ENCODE results near the gene HTR4. TPM values are rescaled to one million over a fixed set of nuclear protein-coding genes. Genes with fewer than 3 reads are reported as not detected.
"Not testable (repeated sequence)": the region's sequence is repeated elsewhere in the genome, so short reads cannot be mapped to it uniquely, and the experiment has no call there.

The HTR4 gene
- total and polyA plus RNA-seq, 5 donors, result 1.3 to 9.1 (median 8.2) TPM

DNA sequence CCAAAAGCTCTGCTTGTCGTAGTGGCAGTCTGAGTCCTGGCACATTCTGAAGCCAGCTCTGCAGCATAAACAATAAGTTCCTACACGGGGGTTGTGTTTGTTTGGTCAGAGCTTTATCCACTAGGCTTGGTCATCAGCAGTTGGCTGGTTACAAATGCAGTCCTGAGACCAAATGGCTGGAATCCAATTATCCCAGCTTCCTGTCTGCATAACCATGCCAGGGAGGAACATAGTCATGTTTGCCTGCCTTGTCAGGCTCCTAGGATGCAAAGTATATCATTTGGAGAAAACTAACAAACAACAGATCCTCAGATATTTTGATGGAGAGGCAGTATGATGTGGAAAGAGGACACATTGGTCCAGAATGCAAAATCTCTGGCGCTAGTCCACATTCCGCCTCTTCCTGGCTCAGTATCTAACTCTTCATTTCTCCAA, 184.8 kb downstream of the HTR4 start:
- no peaks in the 10 kb centered on the region for H3K4me1 ChIP-seq (ENCODE audit: control insufficient read depth, insufficient read depth, low read length)
- intact Hi-C loops (cut with DNase I), result no loop called here
- H3K4me3 ChIP-seq (ENCODE audit: low read length), result no peak overlapping the region
- ATAC-seq, result peak; percentile 81
- H3K27ac ChIP-seq (ENCODE audit: low read length), result peak overlapping the region; percentile 90
- H3K27me3 ChIP-seq (ENCODE audit: control insufficient read depth, insufficient read depth), result no peaks in the 10 kb centered on the region
- WGBS, result 35% methylated on average over 4 of the region's 4 CpGs
- DNase-seq, result peak; percentile 56 to 71 (median 60)
- H3K9me3 ChIP-seq (ENCODE audit: control insufficient read depth, low read length), result no peaks in the 10 kb centered on the region

DNA sequence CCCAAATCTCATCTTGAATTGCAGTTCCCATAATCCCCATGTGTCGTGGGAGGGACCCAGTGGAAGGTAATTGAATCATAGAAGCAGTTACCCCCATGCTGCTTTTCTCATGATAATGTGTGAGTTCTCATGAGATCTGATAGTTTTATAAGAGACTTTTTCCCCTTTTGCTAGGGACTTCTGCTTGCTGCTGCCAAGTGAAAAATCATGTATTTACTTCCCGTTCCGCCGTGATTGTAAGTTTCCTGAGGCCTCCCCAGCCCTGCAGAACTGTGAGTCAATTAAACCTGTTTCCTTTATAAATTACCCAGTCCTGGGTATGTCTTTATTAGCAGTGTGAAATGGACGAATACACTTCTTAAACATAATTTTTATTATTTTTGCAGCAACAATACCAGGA, 185.6 kb downstream of the HTR4 start:
- intact Hi-C loops (cut with DNase I); H3K9me3 ChIP-seq (ENCODE audit: control insufficient read depth, low read length); ATAC-seq; H3K4me1 ChIP-seq (ENCODE audit: control insufficient read depth, insufficient read depth, low read length); H3K4me3 ChIP-seq (ENCODE audit: low read length); DNase-seq; H3K27me3 ChIP-seq (ENCODE audit: control insufficient read depth, insufficient read depth): not testable (repeated sequence)
- H3K27ac ChIP-seq (ENCODE audit: low read length), result peak overlapping the region; percentile 43
- WGBS, result 69% methylated on average over 5 of the region's 5 CpGs

DNA sequence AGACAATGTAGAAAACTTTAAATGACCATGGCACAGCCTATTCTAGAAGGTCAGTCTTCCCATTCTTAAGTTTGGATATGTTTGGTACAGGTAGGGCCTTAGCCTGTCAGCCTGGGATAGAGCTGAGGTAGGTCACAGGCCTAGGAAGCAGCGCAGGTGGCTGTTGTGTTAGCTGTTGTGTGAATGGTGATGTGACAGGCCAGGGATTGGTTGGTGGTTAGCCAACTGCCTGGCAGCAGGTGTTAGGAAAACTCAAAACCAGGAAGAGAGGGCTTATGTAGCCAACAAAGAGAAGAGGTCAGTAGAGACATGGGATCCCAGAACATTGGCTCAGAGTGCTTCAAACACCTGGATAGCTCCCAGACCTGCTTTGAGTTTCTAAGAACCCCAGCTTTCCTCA, 186.4 kb downstream of the HTR4 start:
- 96% methylated on average over 1 of the region's 1 CpG for WGBS
- Histone ChIP-seq H3K9me3 (ENCODE audit: control insufficient read depth, low read length) (no peaks in the 10 kb centered on the region), H3K27me3 (ENCODE audit: control insufficient read depth, insufficient read depth) (no peaks in the 10 kb centered on the region), H3K4me3 (ENCODE audit: low read length) (no peak overlapping the region), H3K27ac (ENCODE audit: low read length) (peak overlapping the region; percentile 47), H3K4me1 (ENCODE audit: control insufficient read depth, insufficient read depth, low read length) (no peaks in the 10 kb centered on the region)
- intact Hi-C loops (cut with DNase I), result no loop called here
- DNase-seq, result no peak
- no peak for ATAC-seq

DNA sequence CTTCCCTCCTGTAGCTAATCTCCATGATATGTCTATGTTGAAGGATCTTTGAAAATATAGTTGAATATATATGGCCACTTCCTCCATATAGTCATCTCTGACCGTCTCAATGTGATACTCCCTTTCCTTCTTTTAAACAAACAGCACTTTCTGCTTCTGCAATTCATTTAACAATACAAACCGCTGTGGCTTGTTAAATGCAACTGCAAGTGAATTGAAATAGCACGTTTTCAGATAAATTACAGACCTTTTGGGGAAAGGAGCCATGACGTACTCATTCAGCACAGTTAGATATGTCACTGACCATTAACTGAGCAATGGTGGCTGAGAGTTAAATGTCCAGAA, 188.1 kb downstream of the HTR4 start:
- no peak for ATAC-seq
- no peak overlapping the region for H3K27ac ChIP-seq (ENCODE audit: low read length)

DNA sequence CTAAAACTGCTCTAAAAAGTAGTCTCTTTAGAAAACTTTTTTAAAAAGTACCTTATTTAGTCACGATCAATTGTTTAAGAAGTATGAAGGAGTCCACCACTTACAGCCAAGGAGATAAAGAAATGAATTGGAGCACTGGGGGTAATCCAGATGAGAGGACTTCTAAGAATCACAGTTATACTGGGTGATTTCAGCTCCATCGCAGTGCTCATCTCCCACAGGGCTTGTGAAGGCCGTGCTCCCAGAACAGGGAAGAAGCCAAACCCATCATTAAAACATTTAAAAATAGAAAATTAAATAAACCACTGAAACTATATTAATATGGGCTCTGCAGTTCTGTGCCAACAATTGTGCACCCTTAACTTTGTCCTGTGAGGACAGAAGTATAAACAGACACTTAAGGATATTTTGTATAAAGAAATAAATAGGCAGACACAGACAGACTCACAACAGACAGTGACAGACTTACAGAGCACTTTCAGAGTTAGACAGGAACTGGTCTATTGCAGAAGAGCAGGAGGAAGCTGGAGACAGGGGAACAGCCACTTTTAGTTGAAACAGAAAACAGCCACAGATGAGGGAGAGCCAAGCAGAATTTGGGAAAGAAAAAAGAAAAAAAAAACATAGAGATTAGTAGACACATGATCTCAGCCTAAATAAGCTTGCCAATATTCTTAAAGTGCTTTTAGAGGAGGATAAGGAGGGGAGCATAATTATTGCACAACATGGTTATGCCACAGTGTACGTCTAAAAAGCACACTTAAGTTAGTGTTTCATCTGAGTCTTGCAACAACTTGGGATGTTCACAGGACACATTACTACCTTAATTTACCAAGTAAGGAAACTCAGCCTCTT, 188.7 kb downstream of the HTR4 start:
- intact Hi-C loops (cut with DNase I), result no loop called here
- peak in 1 of 3 donors; percentile 47 for DNase-seq
- 45% methylated on average over 4 of the region's 4 CpGs for WGBS
- Histone ChIP-seq H3K4me3 (ENCODE audit: low read length) (no peak overlapping the region), H3K9me3 (ENCODE audit: control insufficient read depth, low read length) (no peaks in the 10 kb centered on the region), H3K27ac (ENCODE audit: low read length) (no peak overlapping the region), H3K4me1 (ENCODE audit: control insufficient read depth, insufficient read depth, low read length) (no peaks in the 10 kb centered on the region), H3K27me3 (ENCODE audit: control insufficient read depth, insufficient read depth) (no peaks in the 10 kb centered on the region)
- ATAC-seq, result peak; percentile 64 to 70

More for the DNA sequence above, 188.1 kb downstream of the HTR4 start:
- H3K4me3 ChIP-seq (ENCODE audit: low read length), result no peak overlapping the region
- H3K9me3 ChIP-seq (ENCODE audit: control insufficient read depth, low read length), result no peaks in the 10 kb centered on the region
- DNase-seq, result no peak
- H3K4me1 ChIP-seq (ENCODE audit: control insufficient read depth, insufficient read depth, low read length), result no peaks in the 10 kb centered on the region
- no peaks in the 10 kb centered on the region for H3K27me3 ChIP-seq (ENCODE audit: control insufficient read depth, insufficient read depth)
- intact Hi-C loops (cut with DNase I), result no loop called here
- 62% methylated on average over 4 of the region's 4 CpGs for WGBS

DNA sequence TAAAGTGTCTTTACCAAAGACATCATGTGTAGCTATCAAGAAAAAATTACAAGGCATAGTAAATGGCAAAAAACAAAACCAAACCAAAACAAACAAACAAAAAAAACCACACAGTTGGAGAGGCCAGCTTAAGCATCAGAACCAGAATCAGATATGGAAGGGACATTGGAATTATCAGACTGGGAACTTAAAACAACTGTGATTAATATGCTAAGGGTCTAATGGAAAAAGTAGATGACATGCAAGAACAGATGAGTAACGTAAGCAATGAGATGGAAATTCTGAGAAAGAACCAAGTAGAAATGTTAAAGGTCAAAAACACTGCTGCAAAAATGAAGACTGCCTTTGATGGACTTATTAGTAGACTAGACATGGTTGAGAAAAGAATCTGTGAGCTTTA, 194.7 kb downstream of the HTR4 start:
- H3K27me3 ChIP-seq (ENCODE audit: control insufficient read depth, insufficient read depth), result no peaks in the 10 kb centered on the region
- WGBS, result 74% methylated on average over 1 of the region's 1 CpG
- H3K4me3 ChIP-seq (ENCODE audit: low read length), result no peak overlapping the region
- no peaks in the 10 kb centered on the region for H3K4me1 ChIP-seq (ENCODE audit: control insufficient read depth, insufficient read depth, low read length)
- intact Hi-C loops (cut with DNase I), result no loop called here
- DNase-seq (no peak), ATAC-seq (no peak)
- no peaks in the 10 kb centered on the region for H3K9me3 ChIP-seq (ENCODE audit: control insufficient read depth, low read length)
- no peak overlapping the region for H3K27ac ChIP-seq (ENCODE audit: low read length)

DNA sequence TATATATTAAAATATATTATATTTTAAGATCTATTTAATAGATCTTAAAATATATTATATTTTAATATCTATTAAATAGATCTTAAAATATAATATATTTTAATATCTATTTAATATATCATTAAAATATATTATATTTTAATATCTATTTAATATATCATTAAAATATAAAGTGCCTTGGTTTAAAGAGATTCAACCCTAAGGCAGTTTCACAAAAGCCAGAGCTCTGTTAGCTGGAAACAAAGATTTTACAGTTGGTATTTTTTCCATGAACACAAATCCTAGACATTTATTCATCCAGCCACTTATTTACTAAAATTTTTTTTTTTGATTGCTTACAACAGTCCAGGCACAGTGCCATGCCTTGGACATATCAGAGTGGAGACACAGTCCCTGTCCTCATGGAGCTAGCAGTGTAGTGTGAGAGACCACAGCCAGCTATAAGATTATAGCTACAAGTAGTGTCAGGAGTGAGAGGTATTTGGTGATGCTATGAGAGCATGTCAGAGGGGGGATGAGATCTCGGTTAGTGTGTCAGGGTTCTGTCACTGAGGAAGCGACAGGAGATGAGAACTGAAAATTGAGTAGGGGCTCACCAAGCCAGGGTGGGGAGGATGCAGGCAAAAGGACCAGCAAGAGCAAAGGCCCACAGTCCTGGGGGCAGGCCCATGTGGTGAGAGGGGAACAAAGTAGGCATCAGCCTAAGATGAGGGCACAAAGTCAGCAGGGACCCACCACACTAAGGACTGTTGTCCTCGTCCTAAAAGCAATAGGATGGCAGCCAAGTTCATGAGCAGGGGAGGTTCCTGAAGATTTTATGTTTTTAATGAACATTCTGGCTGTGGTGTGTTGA, 196.1 kb downstream of the HTR4 start:
- no peak for ATAC-seq
- DNase-seq, result peak in 1 of 3 donors; percentile 36
- Histone ChIP-seq H3K4me3 (ENCODE audit: low read length) (no peak overlapping the region), H3K4me1 (ENCODE audit: control insufficient read depth, insufficient read depth, low read length) (no peaks in the 10 kb centered on the region), H3K27ac (ENCODE audit: low read length) (peak overlapping the region; percentile 54), H3K27me3 (ENCODE audit: control insufficient read depth, insufficient read depth) (no peaks in the 10 kb centered on the region), H3K9me3 (ENCODE audit: control insufficient read depth, low read length) (no peaks in the 10 kb centered on the region)
- 61% methylated on average over 3 of the region's 3 CpGs for WGBS
- intact Hi-C loops (cut with DNase I), result no loop called here

DNA sequence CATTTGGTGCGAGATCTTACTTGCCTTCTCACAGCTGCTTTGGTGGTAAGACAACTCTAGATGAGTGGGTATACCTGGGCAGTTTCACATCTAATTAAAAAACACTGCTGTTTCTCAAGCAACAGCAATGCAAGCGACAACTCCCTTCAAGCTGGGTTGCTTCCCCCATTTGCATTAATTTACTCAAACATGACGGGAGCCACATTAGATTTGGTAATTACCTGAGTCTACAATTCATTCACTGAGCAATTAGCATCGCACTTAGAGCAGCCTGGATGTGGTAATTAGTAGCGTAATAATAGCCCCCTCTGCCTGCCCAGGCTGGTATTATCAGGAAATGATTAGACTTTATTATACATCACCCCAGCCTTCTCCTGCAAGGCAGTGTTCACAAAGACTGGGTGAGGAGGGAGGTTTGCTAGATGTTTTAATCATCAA, 197.1 kb downstream of the HTR4 start:
- Histone ChIP-seq H3K27me3 (ENCODE audit: control insufficient read depth, insufficient read depth) (no peaks in the 10 kb centered on the region), H3K27ac (ENCODE audit: low read length) (peak overlapping the region; percentile 13), H3K4me1 (ENCODE audit: control insufficient read depth, insufficient read depth, low read length) (no peaks in the 10 kb centered on the region), H3K4me3 (ENCODE audit: low read length) (no peak overlapping the region), H3K9me3 (ENCODE audit: control insufficient read depth, low read length) (no peaks in the 10 kb centered on the region)
- ATAC-seq, result no peak
- 64% methylated on average over 5 of the region's 5 CpGs for WGBS
- intact Hi-C loops (cut with DNase I), result no loop called here
- no peak for DNase-seq

DNA sequence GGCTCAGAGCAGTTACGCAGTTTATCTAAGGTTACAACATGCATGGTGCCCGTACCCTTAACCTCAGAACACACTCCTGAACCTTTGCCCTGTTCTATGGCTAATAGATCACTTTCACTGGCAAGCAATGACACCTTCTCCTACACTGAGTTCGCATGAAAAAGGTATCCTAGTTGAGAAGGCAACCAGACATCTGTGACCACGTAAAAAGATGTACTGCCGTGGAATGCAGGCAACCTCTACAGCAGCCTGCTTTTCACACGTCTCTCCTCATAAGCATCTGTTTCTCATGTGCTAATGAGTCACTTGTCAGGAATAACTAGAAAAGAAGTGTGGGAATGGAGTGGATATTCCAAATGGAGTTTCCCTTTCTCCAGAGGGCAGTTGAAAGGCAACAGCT, 199.1 kb downstream of the HTR4 start:
- Histone ChIP-seq H3K9me3 (ENCODE audit: control insufficient read depth, low read length) (no peaks in the 10 kb centered on the region), H3K27me3 (ENCODE audit: control insufficient read depth, insufficient read depth) (no peaks in the 10 kb centered on the region), H3K4me3 (ENCODE audit: low read length) (no peak overlapping the region), H3K27ac (ENCODE audit: low read length) (peak overlapping the region; percentile 97), H3K4me1 (ENCODE audit: control insufficient read depth, insufficient read depth, low read length) (no peaks in the 10 kb centered on the region)
- ATAC-seq (peak; percentile 43 to 65), DNase-seq (no peak)
- intact Hi-C loops (cut with DNase I), result no loop called here
- 61% methylated on average over 6 of the region's 6 CpGs for WGBS

DNA sequence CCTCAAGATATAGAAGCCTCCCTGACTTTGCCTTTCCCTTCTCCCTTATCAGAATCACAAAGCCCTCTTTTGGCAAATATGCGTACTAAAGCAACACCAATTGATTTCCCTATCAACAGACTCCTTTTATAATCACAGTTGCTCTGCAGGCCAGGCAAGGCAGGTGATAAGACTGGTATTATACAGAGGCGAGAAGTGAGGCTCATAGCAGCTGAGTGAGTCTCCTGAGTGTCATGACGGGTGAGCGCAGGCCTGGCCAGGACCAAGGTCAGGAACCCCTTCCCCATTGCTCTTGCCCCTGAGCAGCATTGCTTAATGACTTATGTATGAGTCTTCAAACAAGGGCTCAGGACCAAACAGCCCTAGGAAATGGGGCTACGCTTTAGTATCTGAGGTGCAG, 199.8 kb downstream of the HTR4 start:
- ATAC-seq (peak; percentile 68 to 76), DNase-seq (peak; percentile 38 to 75 (median 57))

More for the DNA sequence above, 199.8 kb downstream of the HTR4 start:
- H3K27me3 ChIP-seq (ENCODE audit: control insufficient read depth, insufficient read depth), result no peaks in the 10 kb centered on the region
- peak overlapping the region; percentile 78 for H3K27ac ChIP-seq (ENCODE audit: low read length)
- intact Hi-C loops (cut with DNase I), result loop anchor here in 1 of 4 donors (5.0 kb wide), 1 partner anchor 198 kb away; the partner anchor contains the start of gene HTR4
- H3K9me3 ChIP-seq (ENCODE audit: control insufficient read depth, low read length), result no peaks in the 10 kb centered on the region
- H3K4me3 ChIP-seq (ENCODE audit: low read length), result no peak overlapping the region
- no peaks in the 10 kb centered on the region for H3K4me1 ChIP-seq (ENCODE audit: control insufficient read depth, insufficient read depth, low read length)
- WGBS, result 54% methylated on average over 5 of the region's 5 CpGs
